CD4-positive, alpha-beta T cell treated with Interleukin-17A for 1 hour (primary cell): ENCODE measurements around the gene AHRR.
A peak's percentile ranks its signal among the peaks of the same experiment; 100 is the strongest.
"Not testable (repeated sequence)": the region's sequence is repeated elsewhere in the genome, so short reads cannot be mapped to it uniquely, and the experiment has no call there.

Experiments used
- DNase-seq: peaks from one replicate; pipeline ENCODE4 v3.0.0-alpha.2; 2020

Gene AHRR

GRCh38 chr5:380701-381309, 59.3 kb downstream of the AHRR start:
- DNase-seq = no peak

- DNase-seq = no peak
Measured at GRCh38 chr5:383066-383465, 61.6 kb downstream of the AHRR start.

GRCh38 chr5:383621-384020, 62.1 kb downstream of the AHRR start:
- no peak for DNase-seq

GRCh38 chr5:384576-384975, 63.1 kb downstream of the AHRR start:
- DNase-seq = not testable (repeated sequence)

GRCh38 chr5:385321-385720, 63.8 kb downstream of the AHRR start:
- DNase-seq = no peak

GRCh38 chr5:386432-387341, 65.2 kb downstream of the AHRR start:
- DNase-seq = no peak

- DNase-seq = no peak
Measured at GRCh38 chr5:387491-388265, 66.2 kb downstream of the AHRR start.

- DNase-seq = no peak
Measured at GRCh38 chr5:388266-389196, 67.0 kb downstream of the AHRR start.

GRCh38 chr5:389197-389821, 67.8 kb downstream of the AHRR start:
- no peak for DNase-seq

GRCh38 chr5:389891-390622, 68.5 kb downstream of the AHRR start:
- no peak for DNase-seq

- DNase-seq = no peak
Measured at GRCh38 chr5:390623-391491, 69.3 kb downstream of the AHRR start.

GRCh38 chr5:392431-392988, 71.0 kb downstream of the AHRR start:
- DNase-seq = peak; percentile 66

- no peak for DNase-seq
Measured at GRCh38 chr5:393846-394275, 72.3 kb downstream of the AHRR start.

GRCh38 chr5:394671-395155, 73.2 kb downstream of the AHRR start:
- DNase-seq = no peak

- no peak for DNase-seq
Measured at GRCh38 chr5:395156-395920, 73.8 kb downstream of the AHRR start.

- DNase-seq = no peak
Measured at GRCh38 chr5:395921-396530, 74.5 kb downstream of the AHRR start.

- DNase-seq = no peak
Measured at GRCh38 chr5:396531-396961, 75.0 kb downstream of the AHRR start.

GRCh38 chr5:398141-398474, 76.6 kb downstream of the AHRR start:
- DNase-seq = not testable (repeated sequence)
